K562 (cell line): ENCODE data around the gene NEDD4L.

ENCODE experiments used
- CTCF ChIP-seq, 3 experiments: IDR thresholded peaks in 2 of 3; conservative IDR thresholded peaks in 1 of 3; 2 replicates each; pipeline ENCODE4 v1.5.1; 2011 to 2012; ENCODE audit warnings: low read length in 3 of 3, mild to moderate bottlenecking in 3 of 3, control low read depth in 2 of 3, improper control_type of control experiment in 1 of 3, inconsistent platforms in 1 of 3, low read depth in 1 of 3, mixed read lengths in 1 of 3, moderate library complexity in 1 of 3; ENCODE audit not compliant: insufficient read depth in 2 of 3
- ZNF175 ChIP-seq: fragments of 200-800 bp; sonication (Bioruptor generic); IDR thresholded peaks from 2 replicates; pipeline ENCODE4 v1.6.1; 2016; ENCODE audit warnings: low read depth, mild to moderate bottlenecking, missing genetic modification characterization, missing compliant biosample characterization

DNA sequence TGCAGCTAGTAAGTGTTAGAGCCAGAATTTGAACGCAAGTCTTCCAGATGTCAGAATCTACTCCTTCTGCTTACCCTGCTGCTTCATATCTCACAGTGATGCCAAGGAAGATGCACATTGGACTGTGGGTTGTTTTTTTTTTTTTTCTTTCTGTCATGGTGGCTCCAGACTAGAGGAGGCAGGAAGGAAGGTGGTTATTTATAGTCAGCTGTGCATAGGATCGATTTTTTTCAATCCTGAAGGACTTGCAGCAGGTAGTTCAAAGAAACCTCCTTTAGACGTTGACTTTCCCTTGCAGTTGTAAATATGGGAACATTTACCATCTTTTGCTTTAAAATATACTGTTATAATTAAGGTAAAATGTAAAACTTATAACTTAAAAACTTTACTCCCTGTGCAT, 17.3 kb downstream of the NEDD4L start:
- TF ChIP-seq CTCF (IDR thresholded peaks at IDR 0.05 in 2 of 3, conservative IDR thresholded peaks at IDR 0.05 in 1 of 3; ENCODE audit: insufficient read depth in 2 of 3, low read depth in 1 of 3, low read length in 3 of 3): no peak
- TF ChIP-seq ZNF175 (CRISPR knock-in tag): no peak
